SK-N-SH treated with all-trans-retinoic acid at 6 μM for 48 hours (cell line): ENCODE data around the gene AP1AR.
"Not testable (repeated sequence)": the region's sequence is repeated elsewhere in the genome, so short reads cannot be mapped to it uniquely, and the experiment has no call there.

Experiments
- ARNTL ChIP-seq: fragments of 450-650 bp; formaldehyde crosslinking; IDR thresholded peaks from 2 replicates; pipeline ENCODE4 v1.5.0; 2020; ENCODE audit warnings: low read depth, mild to moderate bottlenecking, moderate library complexity, borderline replicate concordance
- CREB5 ChIP-seq: fragments of 250-450 bp; sonication (Bioruptor Pico); IDR thresholded peaks from 2 replicates; pipeline ENCODE4 v1.5.1; 2020; ENCODE audit warnings: low read depth, mild to moderate bottlenecking, moderate library complexity
- ESRRG ChIP-seq: fragments of 250-450 bp; sonication (Bioruptor Pico); IDR thresholded peaks from 2 replicates; pipeline ENCODE4 v1.6.1; 2021; ENCODE audit warnings: mild to moderate bottlenecking
- ISL1 ChIP-seq: fragments of 250-450 bp; sonication (Bioruptor Pico); IDR thresholded peaks from 2 replicates; pipeline ENCODE4 v2.1.2; 2022; ENCODE audit warnings: mild to moderate bottlenecking, moderate library complexity
- OSR1 ChIP-seq: fragments of 250-450 bp; sonication (Bioruptor Pico); IDR thresholded peaks from 2 replicates; pipeline ENCODE4 v1.8.0; 2022; ENCODE audit warnings: moderate library complexity, mild to moderate bottlenecking, inconsistent platforms
- PATZ1 ChIP-seq: fragments of 250-450 bp; sonication (Bioruptor Pico); IDR thresholded peaks from 2 replicates; pipeline ENCODE4 v1.8.0; 2020; ENCODE audit warnings: mild to moderate bottlenecking, moderate library complexity, borderline replicate concordance
- PPARA ChIP-seq: fragments of 250-450 bp; sonication (Bioruptor Pico); IDR thresholded peaks from 2 replicates; pipeline ENCODE4 v1.5.0; 2020; ENCODE audit warnings: mild to moderate bottlenecking, borderline replicate concordance
- SNAI2 ChIP-seq: fragments of 250-450 bp; sonication (Bioruptor Pico); IDR thresholded peaks from 2 replicates; pipeline ENCODE4 v1.5.0; 2020; ENCODE audit warnings: mild to moderate bottlenecking, moderate library complexity
- TOX ChIP-seq: fragments of 250-450 bp; sonication (Bioruptor Pico); IDR thresholded peaks from 2 replicates; pipeline ENCODE4 v1.8.0; 2021; ENCODE audit warnings: mild to moderate bottlenecking, moderate library complexity, borderline replicate concordance
- ZC3H10 ChIP-seq: fragments of 250-450 bp; sonication (Bioruptor Pico); IDR thresholded peaks from 2 replicates; pipeline ENCODE4 v1.5.1; 2021; ENCODE audit warnings: mild to moderate bottlenecking, moderate library complexity
- TF ChIP-seq, protein P1 (sequence below): fragments of 250-450 bp; sonication (Bioruptor Pico); IDR thresholded peaks from 2 replicates; pipeline ENCODE4 v1.8.0; 2021; ENCODE audit warnings: low read depth, mild to moderate bottlenecking, moderate library complexity, borderline replicate concordance

GRCh38 chr4:112309263-112309791 lies 77.7 kb downstream of the AP1AR start:
- not testable (repeated sequence) for TF ChIP-seq ESRRG, OSR1, ZC3H10, SNAI2, ARNTL, TOX, PPARA, PATZ1, ISL1, CREB5 (CRISPR knock-in tag)
- TF ChIP-seq, protein P1, sequence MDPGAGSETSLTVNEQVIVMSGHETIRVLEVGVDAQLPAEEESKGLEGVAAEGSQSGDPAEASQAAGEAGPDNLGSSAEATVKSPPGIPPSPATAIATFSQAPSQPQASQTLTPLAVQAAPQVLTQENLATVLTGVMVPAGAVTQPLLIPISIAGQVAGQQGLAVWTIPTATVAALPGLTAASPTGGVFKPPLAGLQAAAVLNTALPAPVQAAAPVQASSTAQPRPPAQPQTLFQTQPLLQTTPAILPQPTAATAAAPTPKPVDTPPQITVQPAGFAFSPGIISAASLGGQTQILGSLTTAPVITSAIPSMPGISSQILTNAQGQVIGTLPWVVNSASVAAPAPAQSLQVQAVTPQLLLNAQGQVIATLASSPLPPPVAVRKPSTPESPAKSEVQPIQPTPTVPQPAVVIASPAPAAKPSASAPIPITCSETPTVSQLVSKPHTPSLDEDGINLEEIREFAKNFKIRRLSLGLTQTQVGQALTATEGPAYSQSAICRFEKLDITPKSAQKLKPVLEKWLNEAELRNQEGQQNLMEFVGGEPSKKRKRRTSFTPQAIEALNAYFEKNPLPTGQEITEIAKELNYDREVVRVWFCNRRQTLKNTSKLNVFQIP (CRISPR knock-in tag), result not testable (repeated sequence)
